HG03575 (cell line): ENCODE results near the gene TBC1D23.
"Not testable (repeated sequence)": the region's sequence is repeated elsewhere in the genome, so short reads cannot be mapped to it uniquely, and the experiment has no call there.

Source experiments
- ATAC-seq: cut with Tn5 transposase; IDR thresholded peaks from one replicate; pipeline ENCODE4 v1.9.1; 2021; ENCODE audit not compliant: unreplicated experiment, insufficient number of reproducible peaks, low FRiP score; ENCODE audit errors: extremely low read depth

TBC1D23 gene

DNA sequence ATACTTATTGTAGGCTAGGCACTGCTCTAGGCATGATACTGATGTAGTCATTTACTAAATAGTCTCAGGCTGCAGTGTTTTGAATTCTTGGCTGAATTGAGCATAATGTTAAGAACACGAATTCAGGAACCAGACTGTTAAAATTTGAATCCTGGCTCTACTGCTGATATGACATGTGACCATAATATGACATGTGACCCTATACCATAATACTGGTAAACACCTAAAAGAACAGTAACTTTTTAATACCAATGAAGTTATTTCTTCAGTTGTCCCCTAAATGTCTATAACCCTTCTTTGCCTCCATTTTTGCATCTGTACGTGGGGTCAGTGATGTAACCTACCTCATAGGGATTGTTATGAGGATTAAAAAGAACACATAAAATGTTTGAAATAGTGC, 18.1 kb downstream of the TBC1D23 start:
- no peak for ATAC-seq

GRCh38 chr3:100288288-100288894, 27.6 kb downstream of the TBC1D23 start:
- no peak for ATAC-seq

GRCh38 chr3:100289339-100289738, 28.5 kb downstream of the TBC1D23 start:
- ATAC-seq = no peak

DNA sequence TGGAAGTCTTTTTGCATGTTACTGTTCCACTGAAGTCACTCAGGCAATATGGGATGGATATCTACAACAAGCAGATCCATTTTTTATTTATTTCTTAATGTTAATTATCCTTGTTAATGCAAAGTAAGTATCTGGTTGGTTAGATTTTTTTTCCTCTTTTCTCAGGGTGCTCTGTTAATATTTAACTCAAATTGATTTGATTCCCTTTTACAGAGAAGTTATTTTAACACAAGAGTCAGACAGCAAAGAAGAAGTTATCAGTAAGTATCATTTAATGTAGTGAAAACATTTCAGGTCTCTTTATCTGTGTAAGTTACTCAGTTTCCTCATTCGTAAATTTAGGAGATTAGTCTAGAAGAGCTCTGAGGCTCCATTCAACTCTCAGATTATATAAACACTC, 34.3 kb downstream of the TBC1D23 start:
- ATAC-seq = no peak

GRCh38 chr3:100297784-100298183, 37.0 kb downstream of the TBC1D23 start:
- no peak for ATAC-seq

DNA sequence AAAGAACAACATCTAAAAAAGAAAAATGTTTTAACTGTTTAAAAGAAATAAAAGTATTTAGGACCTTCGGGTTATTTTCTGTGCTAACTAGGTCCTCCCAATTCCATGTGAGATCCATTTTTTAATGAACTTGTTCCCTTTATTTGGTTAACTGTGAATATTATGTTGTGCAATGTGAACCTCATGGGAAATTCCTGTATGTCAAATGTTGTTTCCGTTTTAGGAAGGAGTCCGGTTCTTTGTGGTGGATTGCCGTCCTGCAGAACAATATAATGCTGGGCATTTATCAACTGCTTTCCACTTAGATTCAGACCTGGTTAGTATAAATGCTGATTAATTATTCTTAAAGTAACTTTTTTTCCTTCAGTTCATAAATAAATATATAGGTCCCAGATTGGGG, 38.2 kb downstream of the TBC1D23 start:
- no peak for ATAC-seq

DNA sequence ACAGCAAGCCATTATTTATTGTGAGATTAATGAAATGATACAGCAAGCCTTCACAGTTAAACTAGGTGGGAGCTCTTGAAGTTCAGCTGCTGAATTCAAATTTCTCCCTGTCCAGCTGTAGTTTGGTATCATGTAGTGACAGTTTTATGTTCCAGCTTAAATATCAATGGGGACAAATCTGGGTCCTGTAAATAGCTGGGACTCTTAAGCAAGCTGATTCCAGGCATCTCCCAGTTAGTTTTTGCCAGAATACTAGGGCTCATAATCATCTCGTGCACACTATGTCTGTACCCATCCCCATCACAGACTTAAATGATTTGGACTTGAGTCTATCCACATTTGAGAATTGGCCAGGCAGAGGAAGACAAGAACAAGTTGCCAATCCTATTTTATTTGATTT, 45.9 kb downstream of the TBC1D23 start:
- ATAC-seq = no peak

DNA sequence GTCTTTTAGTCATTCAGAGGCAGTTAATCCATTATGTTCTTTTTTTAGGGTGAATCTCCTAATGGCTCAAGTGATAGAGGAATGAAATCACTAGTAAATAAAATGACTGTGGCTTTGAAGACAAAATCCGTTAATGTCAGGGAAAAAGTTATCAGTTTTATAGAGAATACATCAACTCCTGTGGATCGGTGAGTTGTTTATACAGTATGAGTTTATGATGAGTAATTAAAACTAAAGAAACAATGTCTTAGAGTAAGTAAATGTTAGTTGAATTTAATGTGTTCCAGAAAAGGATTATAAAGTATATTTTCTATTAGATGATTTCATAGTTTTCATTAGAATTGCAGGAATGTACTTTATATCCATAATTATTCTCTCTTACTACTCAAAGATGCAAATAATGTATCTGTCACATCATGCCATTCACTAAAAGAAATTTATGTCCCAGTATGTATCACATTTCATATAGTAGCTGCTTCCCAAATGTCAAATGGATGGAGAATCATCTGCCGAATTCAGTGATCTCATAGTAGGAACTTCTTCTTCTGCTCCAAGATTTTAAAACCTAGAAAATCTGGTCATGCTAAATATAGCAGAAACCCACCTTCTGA, 49.7 kb downstream of the TBC1D23 start:
- ATAC-seq = no peak

- ATAC-seq = no peak
Observed at GRCh38 chr3:100311011-100311410, 50.2 kb downstream of the TBC1D23 start.

DNA sequence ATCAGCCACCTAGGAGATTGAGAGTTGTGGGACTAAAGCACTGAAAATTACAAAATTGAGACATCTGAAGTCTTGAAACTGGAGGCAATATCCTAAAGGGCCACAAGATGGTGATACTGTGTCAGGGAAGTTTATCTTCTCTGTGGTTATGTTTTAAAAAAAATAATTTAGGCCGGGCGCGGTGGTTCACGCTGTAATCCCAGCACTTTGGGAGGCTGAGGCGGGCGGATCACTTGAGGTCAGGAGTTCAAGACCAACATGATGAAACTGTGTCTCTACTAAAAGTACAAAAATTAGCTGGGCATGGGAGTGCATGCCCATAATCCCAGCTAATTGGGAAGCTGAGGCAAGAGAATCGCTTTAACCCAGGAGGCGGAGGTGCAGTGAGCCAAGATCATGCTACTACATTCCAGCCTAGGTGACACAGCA, 55.9 kb downstream of the TBC1D23 start:
- ATAC-seq = no peak

DNA sequence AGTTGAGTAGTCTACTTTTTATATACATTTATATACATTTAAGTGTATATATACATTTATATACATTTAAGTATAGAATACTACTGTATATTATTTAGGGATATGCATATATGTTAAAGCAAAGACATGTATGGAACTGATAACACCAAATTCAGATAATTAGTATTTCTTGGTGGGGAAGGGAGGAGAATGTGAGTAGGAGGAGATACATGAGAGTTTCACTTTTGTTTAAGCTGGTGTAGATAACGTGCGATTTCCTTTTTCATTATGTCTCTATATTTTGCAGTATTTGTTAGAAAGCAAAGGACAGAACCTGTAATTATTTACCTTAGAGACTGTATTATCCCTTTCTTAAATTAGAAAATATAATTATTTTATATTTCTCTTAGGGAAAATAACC, 57.1 kb downstream of the TBC1D23 start:
- no peak for ATAC-seq

GRCh38 chr3:100319951-100320350, 59.2 kb downstream of the TBC1D23 start:
- ATAC-seq = no peak

DNA sequence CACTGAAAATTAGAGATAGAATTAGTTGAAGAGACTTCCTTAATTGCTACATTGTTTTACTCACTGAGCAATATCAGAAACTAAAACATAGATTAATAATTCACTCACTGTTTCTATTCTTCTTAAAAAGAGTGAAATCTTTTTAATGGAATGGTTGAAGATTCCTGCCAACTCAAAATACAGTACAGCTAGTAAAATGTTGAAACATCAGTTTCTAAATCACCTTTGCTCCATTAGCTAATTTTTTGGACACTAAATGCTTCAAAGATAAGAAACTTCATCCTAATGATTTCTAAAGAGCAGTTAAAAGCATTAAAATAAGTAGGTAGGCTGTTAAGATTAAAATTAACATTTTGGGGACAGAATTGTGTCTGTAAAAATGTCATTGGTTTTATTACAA, 63.3 kb downstream of the TBC1D23 start:
- no peak for ATAC-seq

DNA sequence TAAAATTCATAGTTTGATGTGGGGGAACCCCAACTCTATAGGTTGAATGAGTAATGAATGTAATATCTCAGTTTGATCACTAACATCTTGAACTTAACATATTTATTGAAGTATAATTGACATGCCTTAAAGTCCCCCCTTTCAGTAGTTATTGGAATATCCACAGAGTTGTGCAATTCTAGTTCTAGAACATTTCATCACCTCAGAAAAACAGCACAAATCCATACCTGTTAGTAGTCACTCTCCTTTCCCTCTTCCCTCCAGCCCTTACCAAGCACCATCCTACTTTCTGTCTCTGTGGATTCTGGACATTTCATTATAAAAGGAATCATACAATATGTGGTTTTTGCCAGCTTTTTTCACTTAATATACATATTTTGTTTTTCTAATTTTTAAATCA, 65.0 kb downstream of the TBC1D23 start:
- ATAC-seq = no peak

DNA sequence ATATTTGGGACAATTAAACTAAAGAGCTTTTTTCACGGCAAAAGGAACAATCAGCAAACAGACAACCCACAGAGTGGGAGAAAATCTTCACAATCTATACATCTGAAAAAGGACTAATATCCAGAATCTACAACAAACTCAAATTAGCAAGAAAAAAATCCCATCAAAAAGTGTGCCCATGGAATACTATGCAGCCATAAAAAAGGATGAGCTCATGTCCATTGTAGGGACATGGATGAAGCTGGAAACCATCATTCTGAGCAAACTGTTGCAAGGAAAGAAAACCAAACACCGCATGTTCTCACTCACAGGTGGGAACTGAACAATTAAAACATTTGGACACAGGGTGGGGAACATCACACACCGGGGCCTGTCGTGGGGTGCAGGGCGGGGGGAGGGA, 66.6 kb downstream of the TBC1D23 start:
- not testable (repeated sequence) for ATAC-seq

GRCh38 chr3:100329800-100330489, 69.2 kb downstream of the TBC1D23 start:
- ATAC-seq = no peak

DNA sequence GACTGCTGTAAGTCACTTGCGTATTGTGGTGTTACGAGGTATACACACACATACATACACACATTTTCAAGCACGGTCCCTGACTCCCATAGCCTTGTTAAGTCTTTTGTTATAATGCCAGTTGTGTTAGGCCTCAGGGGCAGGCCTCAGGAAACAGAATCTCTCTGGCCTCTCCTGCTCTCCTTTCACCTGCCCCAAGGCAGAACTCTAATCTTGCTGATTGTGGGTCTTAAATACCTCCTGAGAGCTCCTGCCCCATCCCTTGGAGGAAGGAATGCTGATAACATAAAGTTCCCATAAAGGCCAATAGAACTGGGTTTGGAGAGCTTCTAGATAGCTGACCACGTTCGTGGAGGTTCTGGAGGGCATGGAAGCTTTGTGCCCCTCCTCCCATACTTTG, 69.9 kb downstream of the TBC1D23 start:
- ATAC-seq = no peak

DNA sequence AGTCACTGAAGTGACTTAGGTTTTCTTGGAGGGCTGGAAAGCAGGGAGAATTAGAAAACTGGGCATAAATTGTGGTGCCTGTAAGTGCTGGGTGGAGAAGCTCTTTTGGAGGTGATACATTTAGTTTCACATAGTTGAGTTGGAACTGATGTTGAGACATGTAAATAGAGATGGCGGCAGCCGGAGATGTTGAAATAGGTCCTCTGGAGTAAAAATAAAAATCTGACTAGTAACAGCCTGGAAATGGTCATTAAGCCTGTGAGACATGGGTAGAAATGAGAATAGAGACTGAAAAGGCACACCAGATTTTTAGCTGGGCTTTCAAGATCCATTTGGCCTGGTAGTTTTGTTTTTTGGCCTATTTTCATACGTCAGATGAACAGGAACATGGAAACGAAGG, 70.9 kb downstream of the TBC1D23 start:
- no peak for ATAC-seq

DNA sequence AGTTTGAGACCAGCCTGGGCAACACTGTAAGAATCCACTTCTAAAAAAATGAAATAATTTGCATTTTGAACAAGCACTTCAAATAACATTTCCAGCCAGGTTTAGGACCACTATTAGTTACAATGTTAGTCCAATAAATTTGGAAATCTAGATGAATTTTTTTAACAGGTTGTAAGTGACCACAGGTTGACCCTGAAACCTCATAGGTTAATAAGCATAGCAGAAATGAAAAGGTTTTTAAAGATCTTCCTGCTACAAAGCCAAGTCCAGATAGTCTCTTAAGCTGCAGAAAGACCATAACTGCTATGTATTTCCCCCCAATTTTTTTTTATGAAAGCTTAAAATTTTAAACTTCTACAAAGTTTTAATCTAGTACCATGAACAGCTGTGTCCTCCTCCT, 72.3 kb downstream of the TBC1D23 start:
- ATAC-seq = no peak

DNA sequence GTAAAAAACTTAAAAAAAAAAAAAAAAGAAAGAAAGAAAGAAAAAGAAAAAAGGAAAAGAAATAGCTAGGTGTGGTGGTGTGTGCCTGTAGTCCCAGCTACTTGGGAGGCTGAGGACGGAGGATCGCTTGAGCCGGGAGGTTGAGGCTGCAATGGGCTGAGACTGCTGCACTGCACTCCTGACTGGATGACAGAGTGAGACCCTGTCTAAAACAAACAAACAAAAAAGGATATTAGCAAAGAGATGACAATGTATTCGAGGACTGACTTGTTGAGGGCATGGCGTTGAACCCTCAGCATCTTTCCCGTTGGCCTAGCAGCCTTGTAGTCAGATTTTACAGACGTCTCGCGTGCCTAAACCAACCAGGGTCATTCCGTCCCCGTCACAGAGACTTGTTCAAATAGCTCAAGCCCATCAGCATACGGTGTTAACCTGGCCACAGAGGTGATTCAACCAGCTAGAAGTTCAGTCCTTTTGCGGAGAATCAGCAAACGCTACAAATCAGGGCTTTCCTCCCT, 73.2 kb downstream of the TBC1D23 start:
- no peak for ATAC-seq
